NB4 (cell line): ENCODE data around the gene DPEP2NB.
"Not testable (repeated sequence)": the region's sequence is repeated elsewhere in the genome, so short reads cannot be mapped to it uniquely, and the experiment has no call there.

ENCODE experiments used
- MAX ChIP-seq: IDR thresholded peaks from 2 replicates; pipeline ENCODE4 v1.6.1; 2011; ENCODE audit warnings: low read depth, low read length
- TF ChIP-seq, protein P1 (sequence below): IDR thresholded peaks from one replicate; pipeline ENCODE4 v1.5.1; 2012; ENCODE audit warnings: low read depth, low read length

DNA sequence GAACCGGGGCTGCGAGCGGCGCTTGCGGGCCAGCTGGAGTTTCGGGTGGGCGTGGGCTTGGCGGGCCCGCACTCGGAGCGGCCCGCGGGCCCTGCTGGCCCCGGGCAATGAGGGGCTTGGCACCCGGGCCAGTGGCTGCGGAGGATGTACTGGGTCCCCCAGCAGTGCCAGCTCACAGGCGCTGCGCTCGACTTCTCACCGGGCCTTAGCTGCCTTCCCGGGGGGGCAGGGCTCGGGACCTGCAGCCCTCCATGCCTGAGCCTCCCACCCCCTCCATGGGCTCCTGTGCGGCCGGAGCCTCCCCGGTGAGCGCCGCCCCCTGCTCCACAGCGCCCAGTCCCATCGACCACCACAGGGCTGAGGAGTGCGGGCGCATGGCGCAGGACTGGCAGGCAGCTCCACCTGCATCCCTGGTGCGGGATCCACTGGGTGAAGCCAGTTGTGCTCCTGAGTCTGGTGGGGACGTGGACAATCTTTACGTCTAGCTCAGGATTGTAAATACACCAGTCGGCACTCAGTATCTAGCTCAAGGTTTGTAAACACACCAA is 17.4 kb downstream of the DPEP2NB start:
- TF ChIP-seq, protein P1, sequence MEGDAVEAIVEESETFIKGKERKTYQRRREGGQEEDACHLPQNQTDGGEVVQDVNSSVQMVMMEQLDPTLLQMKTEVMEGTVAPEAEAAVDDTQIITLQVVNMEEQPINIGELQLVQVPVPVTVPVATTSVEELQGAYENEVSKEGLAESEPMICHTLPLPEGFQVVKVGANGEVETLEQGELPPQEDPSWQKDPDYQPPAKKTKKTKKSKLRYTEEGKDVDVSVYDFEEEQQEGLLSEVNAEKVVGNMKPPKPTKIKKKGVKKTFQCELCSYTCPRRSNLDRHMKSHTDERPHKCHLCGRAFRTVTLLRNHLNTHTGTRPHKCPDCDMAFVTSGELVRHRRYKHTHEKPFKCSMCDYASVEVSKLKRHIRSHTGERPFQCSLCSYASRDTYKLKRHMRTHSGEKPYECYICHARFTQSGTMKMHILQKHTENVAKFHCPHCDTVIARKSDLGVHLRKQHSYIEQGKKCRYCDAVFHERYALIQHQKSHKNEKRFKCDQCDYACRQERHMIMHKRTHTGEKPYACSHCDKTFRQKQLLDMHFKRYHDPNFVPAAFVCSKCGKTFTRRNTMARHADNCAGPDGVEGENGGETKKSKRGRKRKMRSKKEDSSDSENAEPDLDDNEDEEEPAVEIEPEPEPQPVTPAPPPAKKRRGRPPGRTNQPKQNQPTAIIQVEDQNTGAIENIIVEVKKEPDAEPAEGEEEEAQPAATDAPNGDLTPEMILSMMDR: not testable (repeated sequence)
- not testable (repeated sequence) for TF ChIP-seq MAX
